OCI-LY1 (cell line): Measurements from ENCODE around the gene VEGFA.

ENCODE experiments used
- H2AFZ ChIP-seq: fragments of 200-600 bp; sonication (generic), shearing (Covaris generic); 2 replicates; pipeline ENCODE4 v1.6.0; 2014; ENCODE audit warnings: antibody characterized with exemption, mild to moderate bottlenecking, low read length
- H3F3A ChIP-seq: fragments of 200-600 bp; sonication (generic), shearing (Covaris generic); 2 replicates; pipeline ENCODE4 v1.6.0; 2014; ENCODE audit warnings: mild to moderate bottlenecking, antibody characterized with exemption, low read length, moderate library complexity; ENCODE audit not compliant: insufficient read depth
- H3K27ac ChIP-seq: fragments of 200-600 bp; sonication (generic); 2 replicates; pipeline ENCODE4 v1.5.1; 2014; ENCODE audit warnings: low read length, mixed run types, mild to moderate bottlenecking, low read depth; ENCODE audit not compliant: poor library complexity, severe bottlenecking
- H3K27me3 ChIP-seq: fragments of 200-600 bp; sonication (generic); 2 replicates; pipeline ENCODE4 v1.6.0; 2014; ENCODE audit warnings: antibody characterized with exemption, mild to moderate bottlenecking, low read length, moderate library complexity; ENCODE audit not compliant: insufficient read depth
- H3K36me3 ChIP-seq: fragments of 200-600 bp; sonication (generic); 2 replicates; pipeline ENCODE4 v1.6.1; 2014; ENCODE audit warnings: mild to moderate bottlenecking, antibody characterized with exemption, low read length, moderate library complexity, mixed read lengths; ENCODE audit not compliant: insufficient read depth
- H3K4me1 ChIP-seq: fragments of 200-600 bp; sonication (generic); 2 replicates; pipeline ENCODE4 v1.5.1; 2014; ENCODE audit warnings: mild to moderate bottlenecking, low read length, moderate library complexity; ENCODE audit not compliant: insufficient read depth, severe bottlenecking
- H3K4me2 ChIP-seq: fragments of 200-600 bp; sonication (generic), shearing (Covaris generic); 2 replicates; pipeline ENCODE4 v1.6.1; 2014; ENCODE audit warnings: low read length
- H3K4me3 ChIP-seq: fragments of 200-600 bp; sonication (generic); 2 replicates; pipeline ENCODE4 v1.5.1; 2014; ENCODE audit warnings: low read length, low read depth, mild to moderate bottlenecking, mixed read lengths; ENCODE audit not compliant: poor library complexity, severe bottlenecking
- H3K79me2 ChIP-seq: fragments of 200-600 bp; shearing (Covaris generic); 2 replicates; pipeline ENCODE4 v1.6.1; 2016; ENCODE audit warnings: mixed run types, low read length, mixed read lengths; ENCODE audit not compliant: insufficient read depth
- H3K9ac ChIP-seq: fragments of 200-600 bp; sonication (generic), shearing (Covaris generic); 2 replicates; pipeline ENCODE4 v1.6.1; 2014; ENCODE audit warnings: mild to moderate bottlenecking, low read length, mixed read lengths
- H3K9me2 ChIP-seq: fragments of 200-600 bp; sonication (generic), shearing (Covaris generic); 2 replicates; pipeline ENCODE4 v1.6.1; 2014; ENCODE audit warnings: low read depth, mild to moderate bottlenecking, low read length, mixed read lengths
- H3K9me3 ChIP-seq: fragments of 200-600 bp; shearing (Covaris generic); 2 replicates; pipeline ENCODE4 v1.6.1; 2014; ENCODE audit warnings: low read length, mixed read lengths
- H4K20me1 ChIP-seq: fragments of 200-600 bp; sonication (generic), shearing (Covaris generic); 2 replicates; pipeline ENCODE4 v1.6.0; 2016; ENCODE audit warnings: mild to moderate bottlenecking, low read length; ENCODE audit not compliant: insufficient read depth
- CTCF ChIP-seq: fragments of 200-600 bp; sonication (generic), shearing (Covaris generic); IDR thresholded peaks from 2 replicates; pipeline ENCODE4 v1.5.1; 2017; ENCODE audit warnings: mild to moderate bottlenecking, antibody characterized with exemption, low read length, moderate library complexity, mixed read lengths
- EZH2 ChIP-seq: fragments of 200-600 bp; sonication (generic), shearing (Covaris generic); IDR thresholded peaks from 2 replicates; pipeline ENCODE4 v1.8.0; 2017; ENCODE audit warnings: borderline replicate concordance, mixed run types, mild to moderate bottlenecking, antibody characterized with exemption, low read length, moderate library complexity, mixed read lengths

The VEGFA gene

DNA sequence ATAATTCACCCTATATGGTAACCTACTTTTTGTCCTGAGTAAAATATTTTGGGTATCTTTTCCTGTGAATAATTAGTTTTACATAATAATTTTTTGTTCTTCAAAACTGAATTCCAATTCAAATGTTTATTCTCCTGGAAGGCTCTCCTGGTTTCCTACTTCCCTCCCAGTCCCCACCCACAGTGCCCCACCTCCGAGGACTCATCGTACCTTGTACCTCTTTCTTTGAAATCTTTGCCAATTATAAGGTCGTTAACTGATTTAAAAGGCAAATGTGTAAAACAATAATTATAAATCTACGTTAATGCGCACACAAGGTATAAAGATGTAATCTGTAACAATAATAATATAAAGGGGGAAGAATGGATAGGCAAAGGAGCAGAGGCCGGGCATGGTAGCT is 40.5 kb upstream of the VEGFA start:
- Histone ChIP-seq H3K4me2 (no peak overlapping the region), H3K27me3 (no peaks in the 10 kb centered on the region), H3K4me3 (no peak overlapping the region), H2AFZ (no peak overlapping the region), H3K27ac (no peak overlapping the region), H3K9me3 (peaks cover 8% of the 10 kb centered on the region; the same call in 1 of the 2 replicates), H3K36me3 (no peaks in the 10 kb centered on the region), H3K79me2 (no peaks in the 10 kb centered on the region), H3K4me1 (peaks cover 13% of the 10 kb centered on the region), H4K20me1 (no peaks in the 10 kb centered on the region), H3K9me2 (no peaks in the 10 kb centered on the region), H3F3A (no peaks in the 10 kb centered on the region), H3K9ac (no peak overlapping the region)
- TF ChIP-seq EZH2 (no peak), CTCF (no peak)

DNA sequence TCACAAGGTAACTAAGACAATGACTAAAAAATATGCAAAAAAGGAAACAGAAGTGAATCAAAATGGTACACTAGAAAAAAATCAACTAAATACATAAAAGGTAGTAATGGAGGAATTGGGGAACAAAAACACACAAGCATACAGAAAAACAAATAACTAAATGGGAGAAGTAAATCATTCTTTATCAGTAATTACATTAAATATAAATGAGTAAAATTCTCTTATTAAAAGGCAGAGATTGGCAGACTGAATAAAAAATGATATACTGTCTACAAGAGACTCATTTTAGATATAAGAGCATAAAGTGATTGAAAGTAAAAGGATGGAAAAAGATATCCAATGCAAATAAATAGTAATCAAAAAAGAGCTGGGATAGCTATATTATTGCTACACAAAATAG is 39.4 kb upstream of the VEGFA start:
- H3K27ac ChIP-seq = no peak overlapping the region
- H3F3A ChIP-seq = no peaks in the 10 kb centered on the region
- H3K79me2 ChIP-seq = no peaks in the 10 kb centered on the region
- H2AFZ ChIP-seq = no peak overlapping the region
- H3K4me2 ChIP-seq = no peak overlapping the region
- no peaks in the 10 kb centered on the region for H3K36me3 ChIP-seq
- no peak for TF ChIP-seq EZH2
- no peak for TF ChIP-seq CTCF
- peaks cover 2% of the 10 kb centered on the region for H3K4me1 ChIP-seq
- no peaks in the 10 kb centered on the region for H4K20me1 ChIP-seq
- H3K27me3 ChIP-seq = no peaks in the 10 kb centered on the region
- no peak overlapping the region for H3K9ac ChIP-seq
- H3K9me3 ChIP-seq = peaks cover 8% of the 10 kb centered on the region; the same call in 1 of the 2 replicates
- H3K4me3 ChIP-seq = no peak overlapping the region
- H3K9me2 ChIP-seq = no peaks in the 10 kb centered on the region

DNA sequence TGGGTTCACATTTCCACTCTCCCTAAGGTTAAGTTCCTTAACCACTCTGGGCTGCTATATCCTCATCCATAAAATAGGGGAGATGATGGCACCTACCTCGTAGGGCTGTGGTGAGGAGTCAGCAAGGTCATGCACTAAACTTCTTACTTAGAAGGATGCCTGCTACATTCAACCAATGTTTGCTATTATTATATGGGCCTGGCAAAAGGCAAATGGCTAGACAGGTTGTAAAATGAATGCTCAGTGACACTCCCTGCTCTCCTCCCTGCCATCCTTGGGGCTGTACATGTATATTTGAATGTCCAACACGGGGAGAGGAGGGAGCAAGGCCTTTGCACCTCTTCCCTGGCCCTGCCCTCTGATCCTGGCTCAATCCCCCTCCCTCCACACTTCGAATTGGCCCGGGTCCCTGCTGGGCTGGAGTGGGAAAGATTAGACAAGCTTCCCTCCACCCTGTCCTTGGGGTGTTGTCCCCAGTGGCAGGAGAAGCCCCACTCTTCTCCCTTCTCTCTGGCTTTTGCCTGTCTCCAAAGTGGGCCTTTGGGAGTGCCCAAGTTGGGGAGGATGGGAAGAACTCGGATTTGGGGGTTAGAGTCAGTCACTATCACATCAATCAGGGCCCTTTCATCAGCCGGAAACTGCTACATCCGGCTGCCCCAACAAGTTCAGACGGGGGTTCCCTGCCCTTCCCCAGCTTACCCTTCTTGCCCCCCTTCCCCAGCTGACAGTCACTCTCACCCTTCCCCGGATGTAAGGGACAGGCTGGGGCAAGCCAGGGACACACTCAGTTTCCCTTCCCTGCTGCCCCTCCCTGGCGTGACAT is 36.3 kb upstream of the VEGFA start:
- Histone ChIP-seq H3K27me3 (no peaks in the 10 kb centered on the region), H3K79me2 (no peaks in the 10 kb centered on the region), H3K9ac (no peak overlapping the region), H3K9me3 (peaks cover 8% of the 10 kb centered on the region; the same call in 1 of the 2 replicates), H3K4me1 (no peaks in the 10 kb centered on the region), H3K4me2 (no peak overlapping the region), H3K27ac (no peak overlapping the region), H3K36me3 (no peaks in the 10 kb centered on the region), H3K9me2 (no peaks in the 10 kb centered on the region), H3F3A (no peaks in the 10 kb centered on the region), H3K4me3 (no peak overlapping the region), H2AFZ (no peak overlapping the region), H4K20me1 (no peaks in the 10 kb centered on the region)
- TF ChIP-seq CTCF (no peak), EZH2 (no peak)
